Activated T-cell treated with anti-CD3 and anti-CD28 coated beads, Interleukin-2, amount 50 U/mL, for 72 hours (primary cell): ENCODE results near the gene TMEM119. TPM values are rescaled to one million over a fixed set of nuclear protein-coding genes. Genes with fewer than 3 reads are reported as not detected.
"Not testable (repeated sequence)": the region's sequence is repeated elsewhere in the genome, so short reads cannot be mapped to it uniquely, and the experiment has no call there.

Experiments
- ATAC-seq, 2 donors: fragments of 150-1000 bp; cut with Tn5 transposase; replicated peaks in 1 of 2; 2 replicates each; pipeline ENCODE4 v1.10.0; 2021; ENCODE audit warnings: moderate library complexity in 2 of 2, mild to moderate bottlenecking in 1 of 2
- DNase-seq, 2 donors: peaks; one replicate each; pipeline ENCODE4 v3.0.0; 2021 to 2022; ENCODE audit warnings: mixed read lengths in 1 of 2
- H3K27ac Mint-ChIP-seq: one replicate; pipeline ENCODE4 v1.8.0; 2022; ENCODE audit warnings: mild to moderate bottlenecking, moderate library complexity, mixed read lengths
- H3K27me3 Mint-ChIP-seq: one replicate; pipeline ENCODE4 v1.8.0; 2022; ENCODE audit warnings: low read depth, mixed read lengths
- H3K36me3 Mint-ChIP-seq, 2 donors: one replicate each; pipeline ENCODE4 v1.8.0; 2022; ENCODE audit warnings: mixed read lengths in 2 of 2, mild to moderate bottlenecking in 1 of 2; ENCODE audit not compliant: insufficient read depth in 2 of 2
- H3K4me1 Mint-ChIP-seq: one replicate; pipeline ENCODE4 v1.8.0; 2022; ENCODE audit warnings: low read depth, mixed read lengths
- H3K4me3 Mint-ChIP-seq, 2 donors: one replicate each; pipeline ENCODE4 v1.8.0; 2022; ENCODE audit warnings: mild to moderate bottlenecking in 2 of 2, mixed read lengths in 2 of 2, moderate library complexity in 2 of 2
- H3K9me3 Mint-ChIP-seq, 2 donors: one replicate each; pipeline ENCODE4 v1.8.0; 2022; ENCODE audit warnings: mixed read lengths in 2 of 2
- total RNA-seq, 2 donors: library from RNA; stranded (reverse); gene quantifications; one replicate each; pipeline ENCODE4 v1.2.3, GENCODE V29; 2022

Gene TMEM119
- total RNA-seq, 2 donors from 2014 or later, result 0.65 to 0.74 TPM

DNA sequence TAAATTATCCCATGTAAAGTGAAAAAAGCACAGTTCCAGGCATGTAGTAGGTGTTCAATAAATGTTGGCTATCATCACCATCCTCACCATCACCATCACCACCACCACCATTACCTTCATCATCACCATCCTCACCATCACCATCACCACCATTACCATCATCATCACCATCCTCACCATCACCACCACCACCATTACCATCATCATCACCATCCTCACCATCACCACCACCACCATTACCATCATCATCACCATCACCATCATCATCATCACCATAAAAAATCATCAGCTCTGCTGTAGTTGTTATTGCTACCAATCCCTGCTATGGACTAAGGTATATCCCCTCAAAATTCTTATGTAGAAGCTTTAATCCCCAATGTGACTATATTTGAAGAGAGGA lies 20.4 kb downstream of the TMEM119 start:
- Mint-ChIP-seq H3K27me3 (peaks cover 16% of the 10 kb centered on the region), H3K27ac (no peak overlapping the region), H3K9me3 (peaks cover 7 to 10% of the 10 kb centered on the region in 2 donors), H3K4me3 (no peak overlapping the region), H3K36me3 (peaks cover 2% of the 10 kb centered on the region in 2 donors), H3K4me1 (peaks cover 39% of the 10 kb centered on the region)
- ATAC-seq, result no peak
- no peak for DNase-seq

- H3K4me3 Mint-ChIP-seq, result no peak overlapping the region
- H3K4me1 Mint-ChIP-seq, result peaks cover 46% of the 10 kb centered on the region
- DNase-seq (no peak), ATAC-seq (no peak)
- H3K27ac Mint-ChIP-seq, result no peak overlapping the region
- peaks cover 2% of the 10 kb centered on the region in 2 donors for H3K36me3 Mint-ChIP-seq
- H3K9me3 Mint-ChIP-seq, result peaks cover 7 to 10% of the 10 kb centered on the region in 2 donors
- peaks cover 16% of the 10 kb centered on the region for H3K27me3 Mint-ChIP-seq
Measured at GRCh38 chr12:108576660-108577234, 21.1 kb downstream of the TMEM119 start.

- peak overlapping the region in 1 of 2 donors; percentile 28 for H3K4me3 Mint-ChIP-seq
- peaks cover 16% of the 10 kb centered on the region for H3K27me3 Mint-ChIP-seq
- ATAC-seq, result no peak
- H3K36me3 Mint-ChIP-seq, result peaks cover 2% of the 10 kb centered on the region in 2 donors
- DNase-seq, result no peak
- H3K9me3 Mint-ChIP-seq, result peaks cover 7 to 10% of the 10 kb centered on the region in 2 donors
- no peak overlapping the region for H3K27ac Mint-ChIP-seq
- peaks cover 57% of the 10 kb centered on the region for H3K4me1 Mint-ChIP-seq
Measured at GRCh38 chr12:108575199-108575912, 22.5 kb downstream of the TMEM119 start.

- Mint-ChIP-seq H3K4me1 (peaks cover 67% of the 10 kb centered on the region), H3K27me3 (peaks cover 16% of the 10 kb centered on the region)
- not testable (repeated sequence) for H3K36me3 Mint-ChIP-seq, DNase-seq, ATAC-seq, H3K9me3 Mint-ChIP-seq, H3K27ac Mint-ChIP-seq, H3K4me3 Mint-ChIP-seq
Measured at GRCh38 chr12:108574276-108574675, 23.6 kb downstream of the TMEM119 start.

DNA sequence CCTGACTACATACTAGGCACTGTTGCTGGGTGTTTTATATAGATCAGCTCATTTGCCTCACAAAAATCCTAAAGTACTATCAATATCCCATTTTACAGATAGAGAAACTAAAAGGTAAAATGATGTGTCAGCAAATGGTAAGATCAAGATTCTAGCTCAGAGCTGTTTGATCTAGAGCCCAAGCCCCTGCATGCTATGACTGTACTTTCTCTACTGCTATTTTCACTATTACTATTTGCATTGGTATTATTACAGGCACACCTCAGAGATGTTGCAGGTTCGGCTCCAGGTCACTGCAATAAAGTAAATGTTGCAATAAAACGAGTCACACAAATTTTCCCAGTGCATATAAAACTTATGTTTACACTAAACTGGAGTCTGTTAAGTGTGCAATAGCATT lies 24.6 kb downstream of the TMEM119 start:
- peaks cover 7 to 10% of the 10 kb centered on the region in 2 donors for H3K36me3 Mint-ChIP-seq
- ATAC-seq (peak; percentile 73 to 74), DNase-seq (peak; percentile 49 to 56)
- H3K27ac Mint-ChIP-seq, result peak overlapping the region; percentile 51
- H3K27me3 Mint-ChIP-seq, result peaks cover 16% of the 10 kb centered on the region
- H3K4me1 Mint-ChIP-seq, result peaks cover 76% of the 10 kb centered on the region
- H3K4me3 Mint-ChIP-seq, result peak overlapping the region; percentile 52 to 56
- H3K9me3 Mint-ChIP-seq, result peaks cover 0 to 2% of the 10 kb centered on the region in 2 donors

- Mint-ChIP-seq H3K27me3 (peaks cover 16% of the 10 kb centered on the region), H3K9me3 (no peaks in the 10 kb centered on the region), H3K4me1 (peaks cover 87% of the 10 kb centered on the region), H3K36me3 (peaks cover 12 to 15% of the 10 kb centered on the region in 2 donors), H3K4me3 (peak overlapping the region in 1 of 2 donors; percentile 56), H3K27ac (no peak overlapping the region)
- DNase-seq (no peak), ATAC-seq (peak in 1 of 2 donors; percentile 27)
Measured at GRCh38 chr12:108572166-108572790, 25.6 kb downstream of the TMEM119 start.

DNA sequence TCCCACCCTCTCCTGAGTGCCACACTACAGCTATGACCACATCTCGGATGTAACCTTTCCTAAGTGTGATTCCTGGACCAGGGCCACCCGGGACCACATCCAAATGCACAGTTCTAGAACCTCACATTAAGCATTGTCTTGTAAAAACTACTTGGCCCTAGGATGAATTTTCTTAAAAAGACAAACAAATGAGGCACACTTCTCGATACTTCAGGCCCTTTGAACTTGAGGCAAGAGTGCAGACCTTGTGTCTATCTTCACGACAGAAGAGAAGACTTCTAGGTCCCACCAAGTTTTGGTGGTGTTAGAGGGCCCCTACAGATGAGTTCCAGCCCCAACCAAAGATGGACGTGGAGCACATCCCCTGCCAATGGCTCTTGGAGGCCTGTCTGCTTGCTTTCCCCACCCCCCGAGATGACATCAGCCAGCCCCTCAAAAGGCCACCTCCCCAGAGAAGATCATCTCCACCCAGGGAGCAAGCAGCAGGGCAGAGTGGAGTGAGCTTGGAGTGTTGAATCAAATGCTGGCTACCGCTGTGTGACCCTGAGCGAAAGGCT lies 26.2 kb downstream of the TMEM119 start:
- Mint-ChIP-seq H3K4me3 (no peak overlapping the region), H3K36me3 (peaks cover 14 to 20% of the 10 kb centered on the region in 2 donors), H3K27ac (no peak overlapping the region), H3K27me3 (peaks cover 16% of the 10 kb centered on the region), H3K9me3 (no peaks in the 10 kb centered on the region), H3K4me1 (peaks cover 92% of the 10 kb centered on the region)
- DNase-seq (no peak), ATAC-seq (no peak)

- ATAC-seq (no peak), DNase-seq (no peak)
- H3K4me1 Mint-ChIP-seq, result peaks cover 94% of the 10 kb centered on the region
- H3K9me3 Mint-ChIP-seq, result no peaks in the 10 kb centered on the region
- H3K36me3 Mint-ChIP-seq, result peaks cover 14 to 20% of the 10 kb centered on the region in 2 donors
- peak overlapping the region; percentile 58 for H3K27ac Mint-ChIP-seq
- peaks cover 16% of the 10 kb centered on the region for H3K27me3 Mint-ChIP-seq
- peak overlapping the region in 1 of 2 donors; percentile 8 for H3K4me3 Mint-ChIP-seq
Measured at GRCh38 chr12:108570743-108571608, 26.9 kb downstream of the TMEM119 start.

DNA sequence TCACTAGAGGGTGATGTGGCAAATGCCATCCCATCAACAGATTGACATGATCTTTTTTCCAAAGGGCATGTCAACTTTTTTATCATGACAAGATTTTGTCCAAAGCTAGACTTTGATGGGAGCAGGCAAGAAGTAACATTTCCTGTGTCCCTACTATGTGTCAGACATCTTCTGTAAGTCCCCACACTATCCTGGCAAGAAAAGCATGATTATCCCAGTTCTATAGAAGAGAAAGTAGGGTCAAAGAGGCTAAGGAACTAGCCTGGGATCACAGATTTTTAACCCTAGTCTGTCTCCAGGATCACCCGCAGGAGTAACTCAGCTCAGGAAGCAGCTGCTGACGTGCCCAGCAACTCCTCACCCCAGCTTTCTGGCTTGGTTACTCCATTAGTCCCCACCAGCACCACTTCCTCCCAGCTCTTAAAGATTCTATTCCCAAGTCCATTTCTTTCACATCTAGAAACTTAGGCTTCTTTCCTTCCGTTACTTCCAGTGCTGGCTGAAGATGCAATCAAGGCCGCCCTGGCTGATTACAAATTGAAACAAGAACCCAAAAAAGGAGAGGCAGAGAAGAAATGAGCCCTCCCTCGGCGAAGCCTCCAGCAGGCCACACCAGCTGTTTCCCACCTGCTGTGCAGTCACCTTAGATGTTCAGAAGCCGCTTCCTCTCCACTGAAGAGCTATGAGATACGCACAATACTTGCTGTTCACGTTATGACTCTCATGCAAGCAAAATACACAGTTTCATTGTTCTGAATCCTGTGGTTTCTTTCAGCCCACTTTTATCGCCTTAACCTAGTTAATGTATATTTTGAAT lies 29.3 kb downstream of the TMEM119 start:
- peak; percentile 78 to 83 for DNase-seq
- Mint-ChIP-seq H3K4me3 (peak overlapping the region; percentile 84 to 88), H3K27me3 (no peaks in the 10 kb centered on the region), H3K4me1 (peaks cover 89% of the 10 kb centered on the region), H3K9me3 (no peaks in the 10 kb centered on the region), H3K27ac (peak overlapping the region; percentile 83), H3K36me3 (peaks cover 14 to 26% of the 10 kb centered on the region in 2 donors)
- ATAC-seq, result peak; percentile 88 to 92

DNA sequence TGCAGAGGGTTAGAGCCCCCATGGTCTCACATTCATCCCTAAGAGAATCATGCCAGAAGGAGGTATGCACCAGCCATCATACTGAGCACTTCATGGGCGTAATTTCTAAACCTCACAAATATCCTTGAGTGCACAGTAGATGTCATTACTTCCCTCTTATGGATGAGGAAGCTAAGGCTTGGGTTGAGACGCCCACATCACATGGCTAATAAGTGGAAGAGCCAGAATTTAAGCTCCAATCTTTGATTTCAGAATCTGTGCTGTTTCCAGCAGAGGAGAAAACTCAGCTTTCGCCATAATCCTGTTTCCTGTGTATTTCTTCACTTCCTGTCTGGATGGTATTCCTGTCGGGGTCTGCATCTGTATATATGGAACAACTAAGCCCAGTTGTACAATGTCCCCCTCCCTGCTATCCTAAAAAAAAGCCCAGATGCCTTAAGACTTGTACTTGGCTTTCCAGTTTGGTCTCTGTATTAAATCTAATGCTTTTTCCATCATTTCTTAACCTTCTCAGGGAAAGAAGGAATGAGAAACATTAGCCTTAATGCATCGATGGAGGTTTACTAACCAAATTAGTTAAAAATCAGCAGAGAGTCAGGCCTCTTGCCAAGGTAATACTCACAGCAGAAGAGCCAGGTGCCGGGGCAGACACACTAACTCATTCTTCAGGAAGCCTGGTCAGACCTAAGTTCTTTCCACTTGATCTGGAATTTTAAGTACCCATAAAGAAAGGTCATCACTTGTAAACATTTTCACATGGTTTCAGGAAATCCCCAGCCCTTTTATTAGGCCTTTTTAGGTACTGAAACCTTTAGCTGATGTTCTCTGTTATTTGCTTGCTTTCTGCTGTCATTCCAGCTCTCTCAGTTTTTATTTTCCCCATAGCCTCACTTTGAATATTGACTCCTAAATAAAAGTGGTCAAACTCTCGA lies 30.2 kb downstream of the TMEM119 start:
- H3K4me1 Mint-ChIP-seq, result peaks cover 86% of the 10 kb centered on the region
- DNase-seq (no peak), ATAC-seq (no peak)
- H3K27ac Mint-ChIP-seq, result peak overlapping the region; percentile 83
- H3K36me3 Mint-ChIP-seq, result peaks cover 17 to 26% of the 10 kb centered on the region in 2 donors
- peak overlapping the region in 1 of 2 donors; percentile 84 for H3K4me3 Mint-ChIP-seq
- H3K27me3 Mint-ChIP-seq, result no peaks in the 10 kb centered on the region
- no peaks in the 10 kb centered on the region for H3K9me3 Mint-ChIP-seq

DNA sequence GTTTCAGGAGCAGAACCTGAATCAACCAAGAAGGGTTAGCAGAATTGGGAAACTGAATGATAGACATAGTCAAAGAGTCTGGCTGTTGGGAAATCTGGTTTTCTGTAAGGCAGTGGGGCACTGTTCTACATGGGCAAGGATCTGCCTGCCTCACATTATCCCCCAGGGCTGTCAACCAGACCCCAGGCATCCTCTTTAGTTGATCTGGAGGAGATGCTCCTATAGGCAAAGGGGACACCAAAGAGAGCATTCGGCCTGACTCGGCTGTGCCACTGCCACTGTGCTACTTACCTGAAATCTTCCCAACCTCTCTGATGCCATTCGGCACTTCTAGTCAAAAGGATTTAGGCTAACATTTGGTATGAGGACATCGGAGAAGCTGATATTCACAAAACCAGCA lies 31.4 kb downstream of the TMEM119 start:
- H3K4me3 Mint-ChIP-seq, result no peak overlapping the region
- no peaks in the 10 kb centered on the region for H3K27me3 Mint-ChIP-seq
- DNase-seq (no peak), ATAC-seq (no peak)
- no peak overlapping the region for H3K27ac Mint-ChIP-seq
- H3K9me3 Mint-ChIP-seq, result no peaks in the 10 kb centered on the region
- peaks cover 17 to 26% of the 10 kb centered on the region in 2 donors for H3K36me3 Mint-ChIP-seq
- peaks cover 75% of the 10 kb centered on the region for H3K4me1 Mint-ChIP-seq
